Testis (tissue), 3 donors: Measurements from ENCODE around the gene ZDHHC15. TPM values are rescaled to one million over a fixed set of nuclear protein-coding genes. Genes with fewer than 3 reads are reported as not detected.
"Not testable (repeated sequence)": the region's sequence is repeated elsewhere in the genome, so short reads cannot be mapped to it uniquely, and the experiment has no call there.

Source experiments
- DNase-seq: peaks from one replicate; pipeline ENCODE4 v3.0.0-alpha.2; 2019
- H3K27ac ChIP-seq, 2 donors: fragments of 200-600 bp; sonication (generic); one replicate each; pipeline ENCODE4 v1.5.1; 2019
- H3K27me3 ChIP-seq: fragments of 200-600 bp; sonication (generic); one replicate; pipeline ENCODE4 v1.5.1; 2019
- H3K36me3 ChIP-seq: fragments of 200-600 bp; sonication (generic); one replicate; pipeline ENCODE4 v1.5.1; 2017; ENCODE audit warnings: low read depth; ENCODE audit errors: missing control alignments
- H3K4me1 ChIP-seq: fragments of 200-600 bp; sonication (generic); one replicate; pipeline ENCODE4 v1.5.1; 2019
- H3K4me3 ChIP-seq, 2 donors: fragments of 200-600 bp; sonication (generic); one replicate each; pipeline ENCODE4 v1.5.1; 2017 to 2019
- H3K9me3 ChIP-seq: fragments of 200-600 bp; sonication (generic); one replicate; pipeline ENCODE4 v1.5.1; 2017
- POLR2A ChIP-seq: fragments of 450-650 bp; IDR thresholded peaks from one replicate; pipeline ENCODE4 v1.6.1; 2017; ENCODE audit warnings: antibody characterized with exemption, mild to moderate bottlenecking, moderate library complexity
- WGBS, 2 donors: methylation state at CpG; one replicate each; pipeline ENCODE4 v1.1.5; 2018; 5-methylcytosine and 5-hydroxymethylcytosine counted together
- intact Hi-C: fragments of 100-400 bp; cut with DNase I; formaldehyde crosslinking; loops from one replicate; pipeline ENCODE4 v1.15.1; 2023; ENCODE audit warnings: low total_unique reads
- polyA plus RNA-seq: library from polyadenylated mRNA; stranded (reverse); fragments of 350-450 nt; fragmentation: Illumina TruSeq; extraction: RNeasy Lipid Tissue Mini Kit (QIAGEN cat#74804); gene quantifications from one replicate; pipeline ENCODE4 v1.2.3, GENCODE V29; 2014; ENCODE audit warnings: low read depth, low replicate concordance; ENCODE audit not compliant: insufficient read depth
- total RNA-seq, 2 donors: library from RNA; depleted of rRNA; stranded (reverse); fragments of >200 nt; gene quantifications; one replicate each; pipeline ENCODE4 v1.2.3, GENCODE V29; 2016
- TF ChIP-seq, protein P1 (sequence below), 3 experiments: fragments of 450-650 bp in 2 of 3; fragments of 200-600 bp in 1 of 3; sonication (generic) in 1 of 3; IDR thresholded peaks; one replicate each; pipeline ENCODE4 v1.5.1; 2016 to 2019; ENCODE audit warnings: antibody characterized with exemption in 3 of 3, mild to moderate bottlenecking in 2 of 3, moderate library complexity in 1 of 3

The ZDHHC15 gene
- total and polyA plus RNA-seq, 3 donors from 2014 or later: 1.3 to 3.5 (median 3.1) TPM

DNA sequence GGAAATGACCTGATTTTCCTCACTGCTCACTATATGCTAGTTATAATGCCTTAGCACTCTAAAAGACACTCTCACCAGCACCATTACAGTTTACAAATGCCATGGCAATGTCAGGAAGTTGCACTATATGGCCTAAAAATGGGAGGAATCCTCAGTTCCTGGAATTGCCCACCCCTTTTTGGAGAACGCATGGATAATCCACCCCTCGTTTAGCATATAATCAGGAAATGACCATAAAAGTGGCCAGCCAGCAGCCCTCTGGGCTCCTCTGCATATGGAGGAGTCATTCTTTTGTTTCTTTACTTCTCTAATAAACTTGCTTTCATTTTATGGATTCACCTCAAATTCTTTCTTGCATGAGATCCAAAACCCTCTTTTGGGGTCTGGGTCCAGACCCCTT, 156.0 kb downstream of the ZDHHC15 start:
- H3K4me1 ChIP-seq: no peaks in the 10 kb centered on the region
- TF ChIP-seq, protein P1, sequence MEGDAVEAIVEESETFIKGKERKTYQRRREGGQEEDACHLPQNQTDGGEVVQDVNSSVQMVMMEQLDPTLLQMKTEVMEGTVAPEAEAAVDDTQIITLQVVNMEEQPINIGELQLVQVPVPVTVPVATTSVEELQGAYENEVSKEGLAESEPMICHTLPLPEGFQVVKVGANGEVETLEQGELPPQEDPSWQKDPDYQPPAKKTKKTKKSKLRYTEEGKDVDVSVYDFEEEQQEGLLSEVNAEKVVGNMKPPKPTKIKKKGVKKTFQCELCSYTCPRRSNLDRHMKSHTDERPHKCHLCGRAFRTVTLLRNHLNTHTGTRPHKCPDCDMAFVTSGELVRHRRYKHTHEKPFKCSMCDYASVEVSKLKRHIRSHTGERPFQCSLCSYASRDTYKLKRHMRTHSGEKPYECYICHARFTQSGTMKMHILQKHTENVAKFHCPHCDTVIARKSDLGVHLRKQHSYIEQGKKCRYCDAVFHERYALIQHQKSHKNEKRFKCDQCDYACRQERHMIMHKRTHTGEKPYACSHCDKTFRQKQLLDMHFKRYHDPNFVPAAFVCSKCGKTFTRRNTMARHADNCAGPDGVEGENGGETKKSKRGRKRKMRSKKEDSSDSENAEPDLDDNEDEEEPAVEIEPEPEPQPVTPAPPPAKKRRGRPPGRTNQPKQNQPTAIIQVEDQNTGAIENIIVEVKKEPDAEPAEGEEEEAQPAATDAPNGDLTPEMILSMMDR (IDR thresholded peaks at IDR 0.05): no peak
- no peak for TF ChIP-seq POLR2A
- intact Hi-C loops: no loop called here
- H3K27ac ChIP-seq: no peak overlapping the region
- no peaks in the 10 kb centered on the region for H3K9me3 ChIP-seq
- WGBS, 2 donors: 57 to 66% methylated on average over 2 of the region's 2 CpGs
- DNase-seq: no peak
- H3K4me3 ChIP-seq: no peak overlapping the region
- H3K27me3 ChIP-seq: no peaks in the 10 kb centered on the region
- H3K36me3 ChIP-seq: no peaks in the 10 kb centered on the region

DNA sequence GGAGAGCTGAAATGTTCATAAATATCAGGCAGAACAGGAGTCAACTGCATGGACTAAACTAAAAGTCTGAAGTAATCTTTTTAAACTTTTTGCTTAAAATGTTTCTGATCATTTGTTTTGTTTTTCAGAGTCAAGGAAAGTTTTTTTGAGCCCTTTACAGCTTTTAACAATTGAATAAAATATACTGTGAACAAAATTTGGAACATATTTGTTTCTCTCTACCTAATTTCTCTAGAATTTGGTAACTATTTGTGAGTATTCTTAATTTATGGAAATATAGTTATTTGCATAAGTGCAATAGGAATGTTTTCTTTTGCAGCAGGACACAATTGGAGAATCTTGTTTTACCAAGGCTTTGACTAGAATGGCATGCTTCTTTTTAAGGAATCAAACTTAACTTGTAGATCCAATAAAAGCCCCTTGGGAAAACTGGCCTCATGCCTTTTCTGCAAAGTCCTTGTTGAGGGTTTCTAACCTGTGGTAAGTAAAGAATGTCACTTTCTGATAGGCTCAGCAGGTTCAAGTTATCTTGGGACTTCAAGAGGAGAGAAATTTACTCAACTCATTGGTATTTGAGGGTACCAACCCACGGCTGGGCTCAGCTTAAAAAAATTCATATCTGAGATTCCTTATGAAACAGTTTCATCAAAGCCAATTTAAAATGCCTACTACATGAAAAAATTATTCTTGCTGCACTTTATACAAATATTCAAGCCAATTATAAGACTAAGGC, 157.4 kb downstream of the ZDHHC15 start:
- no peaks in the 10 kb centered on the region for H3K27me3 ChIP-seq
- intact Hi-C loops: no loop called here
- TF ChIP-seq, protein P1 (IDR thresholded peaks at IDR 0.05): no peak
- no peak for TF ChIP-seq POLR2A
- no peaks in the 10 kb centered on the region for H3K9me3 ChIP-seq
- H3K27ac ChIP-seq: no peak overlapping the region
- no peaks in the 10 kb centered on the region for H3K4me1 ChIP-seq
- 80 to 82% methylated on average over 1 of the region's 1 CpG for WGBS, 2 donors
- no peaks in the 10 kb centered on the region for H3K36me3 ChIP-seq
- no peak for DNase-seq
- H3K4me3 ChIP-seq: no peak overlapping the region

DNA sequence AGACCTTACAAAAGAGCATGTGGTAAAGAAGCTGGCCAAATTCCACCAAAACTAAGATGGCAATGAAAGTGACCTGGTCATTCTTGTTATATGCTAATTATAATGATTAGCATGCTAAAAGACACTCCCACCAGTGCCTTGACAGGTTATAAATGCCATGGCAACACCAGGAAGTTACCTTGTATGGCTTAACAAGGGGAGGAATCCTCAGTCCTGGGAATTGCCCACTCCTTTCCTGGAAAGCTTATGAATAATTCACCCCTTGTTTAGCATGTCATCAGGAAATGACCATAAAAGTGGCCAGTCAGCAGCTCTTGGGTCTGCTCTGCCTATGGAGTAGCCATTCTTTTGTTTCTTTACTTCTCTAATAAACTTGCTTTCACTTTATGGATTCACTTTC, 161.0 kb downstream of the ZDHHC15 start:
- intact Hi-C loops: no loop called here
- Histone ChIP-seq H3K4me1 (no peaks in the 10 kb centered on the region), H3K36me3 (no peaks in the 10 kb centered on the region), H3K4me3 (no peak overlapping the region), H3K27me3 (no peaks in the 10 kb centered on the region), H3K27ac (no peak overlapping the region), H3K9me3 (no peaks in the 10 kb centered on the region)
- DNase-seq: no peak
- no peak for TF ChIP-seq POLR2A
- TF ChIP-seq, protein P1 (IDR thresholded peaks at IDR 0.05): no peak

DNA sequence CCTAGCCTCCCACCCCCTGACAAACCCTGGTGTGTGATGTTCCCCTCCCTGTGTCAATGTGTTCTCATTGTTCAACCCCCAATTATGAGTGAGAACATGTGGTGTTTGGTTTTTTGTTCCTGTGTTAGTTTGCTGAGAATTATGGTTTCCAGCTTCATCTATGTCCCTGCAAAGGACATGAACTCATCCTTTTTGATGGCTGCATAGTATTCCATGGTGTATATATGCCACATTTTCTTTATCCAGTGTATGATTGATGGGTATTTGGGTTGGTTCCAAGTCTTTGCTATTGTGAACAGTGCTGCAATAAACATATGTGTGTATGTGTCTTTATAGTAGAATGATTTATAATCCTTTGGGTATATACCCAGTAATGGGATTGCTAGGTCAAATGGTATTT, 174.2 kb downstream of the ZDHHC15 start:
- intact Hi-C loops: not testable (repeated sequence)

DNA sequence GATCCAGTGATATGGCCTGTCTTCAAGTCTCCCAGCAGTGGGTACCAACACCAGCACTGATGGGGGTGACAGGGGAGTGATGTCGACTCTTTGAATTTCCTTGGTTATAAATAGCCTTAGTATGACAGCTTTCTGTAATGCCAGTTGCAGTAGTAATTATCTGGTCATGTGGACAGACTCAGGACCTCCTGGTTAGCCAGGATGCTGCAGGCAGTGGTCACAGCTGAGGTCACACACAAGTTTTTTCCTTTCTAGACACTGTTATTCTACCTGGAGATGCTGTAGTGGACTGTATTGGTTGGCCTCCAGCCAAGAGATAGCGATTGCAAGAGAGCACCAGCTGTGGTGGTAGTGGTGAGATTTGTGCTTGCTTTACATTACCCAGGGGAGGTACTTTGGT, 185.3 kb downstream of the ZDHHC15 start:
- Histone ChIP-seq H3K4me3 (no peak overlapping the region), H3K9me3 (no peaks in the 10 kb centered on the region), H3K36me3 (no peaks in the 10 kb centered on the region), H3K27me3 (no peaks in the 10 kb centered on the region), H3K27ac (no peak overlapping the region), H3K4me1 (no peaks in the 10 kb centered on the region)
- no peak for DNase-seq
- WGBS, 2 donors: 0 to 31% methylated on average over 1 to 2 of the region's 2 CpGs
- intact Hi-C loops: no loop called here
- no peak for TF ChIP-seq POLR2A
- TF ChIP-seq, protein P1 (IDR thresholded peaks at IDR 0.05): no peak

More for the DNA sequence above, 174.2 kb downstream of the ZDHHC15 start:
- not testable (repeated sequence) for H3K27ac ChIP-seq, H3K27me3 ChIP-seq, H3K4me3 ChIP-seq, H3K9me3 ChIP-seq, H3K36me3 ChIP-seq, H3K4me1 ChIP-seq, DNase-seq
